NCI-H187 (cell line): ENCODE results near the gene CA10.

Experiments used
- DNase-seq, 2 experiments: peaks; one replicate each; lab custom pipeline; 2025; lab: John Stamatoyannopoulos, UW

The CA10 gene

GRCh38 chr17:51646539-51646938, 512.0 kb downstream of the CA10 start:
- DNase-seq: no peak

GRCh38 chr17:51645056-51645455, 513.5 kb downstream of the CA10 start:
- no peak for DNase-seq

- no peak for DNase-seq
These were observed 514.6 kb downstream of the CA10 start for GRCh38 chr17:51643702-51644490.

GRCh38 chr17:51642029-51642428, 516.5 kb downstream of the CA10 start:
- no peak for DNase-seq

- DNase-seq: no peak
These were observed 518.3 kb downstream of the CA10 start for GRCh38 chr17:51640108-51640622.

GRCh38 chr17:51638971-51639370, 519.5 kb downstream of the CA10 start:
- DNase-seq: no peak

- no peak for DNase-seq
These were observed 522.2 kb downstream of the CA10 start for GRCh38 chr17:51636291-51636690.

GRCh38 chr17:51630101-51630671, 528.3 kb downstream of the CA10 start:
- no peak for DNase-seq

- DNase-seq: no peak
These were observed 529.3 kb downstream of the CA10 start for GRCh38 chr17:51629232-51629631.

GRCh38 chr17:51627779-51628178, 530.7 kb downstream of the CA10 start:
- no peak for DNase-seq

GRCh38 chr17:51618476-51618875, 540.0 kb downstream of the CA10 start:
- DNase-seq: no peak

- DNase-seq: no peak
These were observed 540.5 kb downstream of the CA10 start for GRCh38 chr17:51617986-51618385.

GRCh38 chr17:51613255-51613654, 545.3 kb downstream of the CA10 start:
- no peak for DNase-seq

GRCh38 chr17:51612692-51613091, 545.8 kb downstream of the CA10 start:
- no peak for DNase-seq

- no peak for DNase-seq
These were observed 546.9 kb downstream of the CA10 start for GRCh38 chr17:51611585-51611984.

- DNase-seq: no peak
These were observed 547.7 kb downstream of the CA10 start for GRCh38 chr17:51610834-51611233.

- no peak for DNase-seq
These were observed 548.4 kb downstream of the CA10 start for GRCh38 chr17:51610155-51610554.

GRCh38 chr17:51608251-51608933, 550.1 kb downstream of the CA10 start:
- no peak for DNase-seq

GRCh38 chr17:51607512-51607911, 551.0 kb downstream of the CA10 start:
- DNase-seq: no peak

GRCh38 chr17:51604299-51605020, 554.1 kb downstream of the CA10 start:
- DNase-seq: no peak

GRCh38 chr17:51601622-51602261, 556.8 kb downstream of the CA10 start:
- DNase-seq: no peak

GRCh38 chr17:51598824-51599223, 559.7 kb downstream of the CA10 start:
- no peak for DNase-seq
